Measurements from ENCODE around the gene PNRC2. TPM values are rescaled to one million over a fixed set of nuclear protein-coding genes. Genes with fewer than 3 reads are reported as not detected.

The PNRC2 gene
- polyA plus RNA-seq, 1 donor = 209 TPM

Other genes with a start within 250 kb of the PNRC2 start
- 38.1 TPM for gene ELOA, start 216.4 kb upstream of the PNRC2 start, polyA plus RNA-seq (ENCODE audit: insufficient read length)
- gene PITHD1, start 181.4 kb upstream of the PNRC2 start, polyA plus RNA-seq (ENCODE audit: insufficient read length) = 68.4 TPM
- 57.3 TPM for gene LYPLA2, start 168.7 kb upstream of the PNRC2 start, polyA plus RNA-seq (ENCODE audit: insufficient read length)
- gene GALE, start 159.1 kb upstream of the PNRC2 start, polyA plus RNA-seq (ENCODE audit: insufficient read length) = 32.2 TPM
- gene HMGCL, start 134.4 kb upstream of the PNRC2 start, polyA plus RNA-seq (ENCODE audit: insufficient read length) = 70.9 TPM
- 41.7 TPM for gene FUCA1, start 91.5 kb upstream of the PNRC2 start, polyA plus RNA-seq (ENCODE audit: insufficient read length)
- gene CNR2, start 46.5 kb upstream of the PNRC2 start, polyA plus RNA-seq (ENCODE audit: insufficient read length) = 0.08 TPM
- 315 TPM for gene SRSF10, start 20.5 kb downstream of the PNRC2 start, polyA plus RNA-seq (ENCODE audit: insufficient read length)
- gene MYOM3, start 152.3 kb downstream of the PNRC2 start, polyA plus RNA-seq (ENCODE audit: insufficient read length) = 22.1 TPM
- gene IL22RA1, start 183.3 kb downstream of the PNRC2 start, polyA plus RNA-seq (ENCODE audit: insufficient read length) = 4.0 TPM
- gene IFNLR1, start 227.5 kb downstream of the PNRC2 start, polyA plus RNA-seq (ENCODE audit: insufficient read length) = 3.5 TPM